HG02678 (cell line): ENCODE measurements around the gene FYN.

Source experiments
- ATAC-seq: cut with Tn5 transposase; IDR thresholded peaks from one replicate; pipeline ENCODE4 v1.9.1; 2021; ENCODE audit warnings: mild to moderate bottlenecking, moderate library complexity; ENCODE audit not compliant: unreplicated experiment

Gene FYN

DNA sequence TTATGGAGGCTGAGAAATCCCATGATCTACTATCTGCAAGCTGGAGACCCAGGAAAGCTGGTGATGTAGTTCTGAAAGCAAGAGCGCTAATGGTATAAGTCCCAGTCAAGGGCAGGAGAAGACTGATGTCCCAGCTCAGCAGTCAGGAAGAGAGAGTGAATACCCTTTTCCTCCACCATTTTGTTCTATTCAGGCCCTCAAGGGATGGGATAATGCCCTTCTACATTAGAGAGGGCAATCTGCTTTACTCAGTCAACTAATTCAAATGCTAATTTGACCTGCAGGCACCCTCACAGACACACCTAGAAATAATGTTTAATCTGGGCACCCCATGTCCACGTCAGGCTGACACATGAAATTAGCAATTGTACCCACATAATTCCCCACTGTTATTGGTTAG is 10.8 kb upstream of the FYN start:
- ATAC-seq = no peak

DNA sequence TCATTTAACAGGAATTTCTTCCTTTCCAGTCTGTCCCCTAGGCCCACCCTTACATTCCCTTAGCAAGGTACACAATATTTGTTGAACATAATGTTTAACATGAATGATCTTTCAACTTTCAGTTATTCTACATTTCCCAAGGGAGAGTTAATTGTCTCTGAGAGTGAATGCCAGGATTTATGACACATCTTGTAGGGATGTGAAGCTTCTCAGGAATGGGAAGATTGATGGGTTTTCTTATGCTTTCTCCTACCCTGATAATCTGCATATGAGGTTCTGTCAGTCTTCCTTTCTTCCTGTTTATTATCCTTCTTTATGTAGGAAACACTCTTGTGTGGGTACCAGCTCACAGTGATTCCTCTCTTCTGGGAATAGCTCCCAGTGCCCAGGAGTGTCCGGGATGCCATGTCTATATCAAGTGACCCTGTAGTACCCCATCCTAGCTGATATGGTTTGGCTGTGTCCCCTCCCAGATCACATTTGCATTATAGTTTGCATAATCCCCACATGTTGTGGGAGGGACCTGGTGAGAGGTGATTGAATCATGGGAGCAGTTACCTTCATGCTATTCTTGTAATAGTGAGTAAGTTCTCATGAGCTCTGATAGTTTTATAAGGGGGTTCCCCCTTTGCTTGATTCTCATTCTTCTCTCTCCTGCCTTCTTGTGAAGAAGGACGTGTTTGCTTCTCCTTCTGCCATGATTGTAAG is 7.1 kb upstream of the FYN start:
- ATAC-seq = no peak

DNA sequence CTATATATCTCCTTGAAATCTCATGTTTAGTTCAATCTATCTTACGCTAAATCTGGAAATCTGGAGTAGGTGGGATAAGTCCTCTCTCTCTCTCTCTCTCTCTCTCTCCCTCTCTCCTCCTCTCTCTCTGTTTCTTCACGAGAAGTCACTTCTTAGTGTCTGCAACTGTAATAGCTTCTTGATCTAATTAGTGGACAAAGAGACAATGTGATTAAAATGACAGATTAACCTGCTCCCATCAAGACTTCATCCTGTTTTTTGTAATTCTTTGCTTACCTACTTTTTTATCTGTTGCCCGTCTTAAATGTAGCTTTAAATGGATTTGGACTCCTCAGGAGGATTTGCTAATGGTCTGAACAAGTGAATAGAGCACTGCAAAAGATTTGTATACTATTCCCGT is 2.5 kb upstream of the FYN start:
- no peak for ATAC-seq

DNA sequence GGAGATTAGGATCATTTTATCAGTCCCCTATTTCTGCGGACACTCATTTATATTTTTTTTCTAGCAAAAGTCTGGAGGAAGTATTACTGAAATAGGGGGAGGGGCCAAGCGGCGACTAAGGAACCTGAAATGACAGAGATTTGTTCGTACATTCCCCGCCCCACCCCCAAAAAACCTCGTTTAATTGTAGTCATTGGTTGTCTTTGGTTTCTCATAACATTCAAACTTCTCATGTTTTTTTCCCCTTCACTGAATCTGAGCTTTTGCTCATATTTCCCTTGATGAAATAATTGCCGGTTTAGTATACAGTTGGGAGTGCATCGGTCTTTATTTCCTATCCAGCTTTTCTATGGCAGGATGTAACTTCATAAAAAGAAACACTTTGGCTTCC is 768 bp upstream of the FYN start:
- no peak for ATAC-seq

DNA sequence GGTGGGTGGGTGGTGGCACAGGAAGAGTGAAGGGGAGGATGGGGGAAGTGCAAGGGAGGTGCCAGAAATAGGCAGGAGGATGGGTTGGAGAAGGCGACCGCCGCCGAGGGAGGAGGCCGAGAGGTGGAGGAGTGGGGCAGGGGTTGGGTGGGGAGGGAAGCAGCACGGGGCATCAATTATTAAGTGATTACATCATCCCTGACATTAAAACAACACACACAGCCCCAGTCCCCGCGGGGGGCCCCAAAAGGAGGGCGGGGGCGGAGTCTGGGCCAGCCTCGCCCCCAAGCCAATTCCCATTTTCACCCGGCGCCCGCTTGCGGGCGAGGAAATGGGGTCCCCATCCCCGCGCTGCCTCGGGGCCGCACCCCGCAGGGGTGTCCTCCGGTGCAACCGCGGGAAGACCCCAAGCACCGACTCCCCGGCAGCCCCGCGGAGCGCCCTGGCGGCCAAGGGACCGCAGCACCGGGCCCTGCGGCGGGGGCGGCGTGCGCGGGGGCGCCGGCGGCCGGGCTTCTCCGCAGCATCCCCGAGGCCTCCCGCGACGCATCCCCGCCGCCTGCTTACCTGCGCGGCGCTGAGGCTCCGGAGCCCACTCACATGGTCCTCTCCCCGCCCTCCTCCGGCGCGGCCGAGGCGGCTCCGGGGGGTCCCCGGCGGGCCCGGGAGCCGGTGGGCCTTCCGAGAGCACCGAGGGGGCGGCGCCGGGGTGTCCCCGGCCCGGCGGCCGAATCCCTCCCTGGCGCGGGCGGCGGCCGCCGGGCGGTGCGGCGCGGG is 663 bp downstream of the FYN start:
- peak; percentile 22 for ATAC-seq

DNA sequence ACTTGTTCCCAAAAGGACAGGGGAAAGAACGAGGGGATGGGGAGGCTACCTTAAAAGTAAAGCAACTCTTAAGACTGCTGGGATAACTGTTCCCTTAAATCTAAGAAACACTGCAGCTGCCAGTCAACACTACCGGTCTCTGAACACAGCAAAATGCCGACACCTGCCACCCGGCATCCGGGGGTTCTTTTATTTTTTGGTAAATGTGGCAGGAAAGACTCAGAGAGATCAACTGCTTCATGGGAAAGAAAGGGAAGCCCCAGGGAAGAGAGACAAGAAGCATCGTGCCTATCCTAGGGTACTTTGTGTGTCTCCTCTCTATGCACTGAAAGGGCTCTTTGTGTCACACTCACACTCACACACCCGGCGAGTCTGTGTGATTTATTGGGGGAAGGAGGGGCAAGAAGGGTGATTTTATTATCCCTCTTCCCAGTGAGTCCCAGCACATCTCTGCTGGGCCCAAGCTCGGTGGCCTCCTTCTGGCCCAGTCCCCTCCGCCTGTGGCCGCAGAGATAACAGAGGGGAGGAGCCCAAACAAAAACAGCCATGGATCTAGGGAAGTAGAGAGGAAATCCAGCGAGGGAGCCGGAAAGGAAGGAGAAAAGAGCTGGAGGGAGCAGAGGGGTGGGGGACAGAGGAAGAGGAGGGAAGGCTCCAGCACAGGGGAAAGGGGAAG is 1.4 kb downstream of the FYN start:
- ATAC-seq = no peak

DNA sequence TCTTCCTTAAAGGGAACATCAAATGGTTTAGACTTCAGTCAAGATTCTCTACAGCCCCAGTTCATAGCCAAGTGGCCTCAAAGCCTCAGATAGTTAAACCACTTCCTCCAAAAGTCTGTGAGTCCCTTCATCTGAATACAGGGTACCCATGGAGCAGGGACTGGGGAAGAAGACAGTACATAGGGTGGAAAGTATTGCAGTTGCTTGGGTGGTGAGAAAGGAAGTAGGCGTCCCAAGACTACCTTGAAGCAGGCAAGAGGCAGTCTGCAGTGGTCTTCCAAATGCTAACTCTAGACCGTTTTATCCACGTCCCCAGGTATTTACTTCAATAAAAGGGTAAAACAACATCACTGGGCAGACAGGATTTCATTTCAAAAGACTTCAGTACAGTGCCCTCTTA is 2.0 kb downstream of the FYN start:
- no peak for ATAC-seq

DNA sequence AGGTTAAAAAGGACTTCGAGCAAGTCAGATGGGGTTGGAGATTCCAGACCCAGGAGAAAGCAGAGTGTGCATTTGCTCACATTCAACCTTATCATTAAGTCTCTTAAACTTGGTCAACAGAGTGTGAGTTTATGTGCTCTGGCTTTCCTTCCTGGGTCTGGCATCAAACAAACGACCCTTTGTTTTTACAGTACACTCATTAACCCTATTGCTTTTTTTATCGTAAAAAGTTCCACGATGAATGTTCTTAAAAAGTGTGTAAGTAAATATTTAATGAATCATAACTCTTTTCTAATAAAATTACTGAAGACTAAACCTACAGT is 2.5 kb downstream of the FYN start:
- no peak for ATAC-seq

DNA sequence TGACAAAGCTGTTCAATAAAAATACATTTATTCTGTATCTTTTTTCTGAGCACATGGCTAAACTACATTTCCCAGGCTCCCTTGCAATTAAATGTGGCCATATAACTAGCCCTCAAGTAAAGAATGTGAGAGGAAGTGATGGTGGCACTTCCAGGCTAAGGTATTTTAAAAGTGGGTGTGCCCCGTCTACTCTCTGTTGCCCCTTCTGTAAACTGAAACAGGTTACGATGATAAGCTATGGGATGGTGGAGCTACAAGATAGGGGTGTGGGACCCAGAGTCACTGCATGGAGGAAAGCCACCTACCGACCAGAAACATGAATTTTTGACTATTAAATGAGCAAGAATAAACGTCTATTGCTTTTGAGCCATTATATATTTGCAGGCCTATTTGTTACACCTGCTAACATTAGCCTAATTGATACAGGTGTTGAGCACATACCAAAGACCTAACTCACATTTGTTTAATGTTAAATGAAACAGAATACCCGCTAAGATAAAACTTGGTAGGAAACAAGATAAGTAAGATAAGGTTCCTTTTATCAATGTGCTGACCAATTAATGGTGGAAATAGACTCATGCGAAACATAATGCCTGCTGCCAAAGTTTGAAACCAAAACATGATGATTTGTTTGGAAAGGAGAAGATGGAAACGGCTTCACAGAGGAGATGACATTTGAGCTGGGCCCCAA is 3.1 kb downstream of the FYN start:
- ATAC-seq = no peak

DNA sequence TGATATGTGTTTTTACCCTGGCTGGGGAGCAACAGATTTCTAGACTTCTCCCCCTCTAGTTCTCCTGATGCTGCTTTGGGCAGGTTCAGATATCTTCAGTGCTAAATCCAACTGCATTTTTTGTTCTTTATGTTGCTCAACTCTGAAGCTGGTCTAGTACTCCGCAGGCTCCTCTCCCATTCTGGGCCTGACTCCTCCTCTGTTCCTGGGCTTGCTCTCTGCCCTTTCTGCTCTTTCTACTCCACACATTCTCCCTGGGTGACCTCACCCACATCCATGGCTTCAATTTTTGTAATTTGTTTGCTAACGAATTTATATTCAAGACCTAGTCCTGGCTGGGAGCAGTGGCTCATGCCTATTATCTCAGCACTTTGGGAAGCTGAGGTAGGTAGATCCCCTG is 6.4 kb downstream of the FYN start:
- no peak for ATAC-seq

DNA sequence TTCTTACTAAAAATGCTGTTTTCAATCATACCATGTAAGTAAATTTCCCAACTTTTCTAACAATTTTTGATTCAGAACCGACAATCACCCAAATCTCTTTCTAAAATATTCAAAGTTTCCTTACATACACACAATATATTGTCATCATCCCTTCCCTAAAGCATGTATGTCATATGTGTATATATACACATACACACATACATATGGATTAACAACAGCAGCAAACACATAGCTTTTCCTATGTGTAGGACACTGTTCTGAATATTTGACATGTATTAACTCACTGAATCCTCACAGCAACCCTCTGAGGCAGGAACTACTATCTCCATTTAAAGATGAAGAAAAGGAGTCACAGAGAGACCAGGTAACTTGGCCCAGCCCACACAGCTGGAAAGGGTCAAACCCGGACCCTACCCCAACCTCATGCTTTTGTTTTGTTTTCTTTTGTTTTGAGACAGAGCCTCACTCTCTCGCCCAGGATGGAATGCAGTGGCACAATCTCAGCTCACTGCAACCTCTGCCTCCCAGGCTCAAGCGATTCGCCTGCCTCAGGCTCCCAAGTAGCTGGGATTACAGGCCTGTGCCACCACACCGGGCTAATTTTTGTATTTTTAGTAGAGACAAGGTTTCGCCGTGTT is 7.2 kb downstream of the FYN start:
- no peak for ATAC-seq

DNA sequence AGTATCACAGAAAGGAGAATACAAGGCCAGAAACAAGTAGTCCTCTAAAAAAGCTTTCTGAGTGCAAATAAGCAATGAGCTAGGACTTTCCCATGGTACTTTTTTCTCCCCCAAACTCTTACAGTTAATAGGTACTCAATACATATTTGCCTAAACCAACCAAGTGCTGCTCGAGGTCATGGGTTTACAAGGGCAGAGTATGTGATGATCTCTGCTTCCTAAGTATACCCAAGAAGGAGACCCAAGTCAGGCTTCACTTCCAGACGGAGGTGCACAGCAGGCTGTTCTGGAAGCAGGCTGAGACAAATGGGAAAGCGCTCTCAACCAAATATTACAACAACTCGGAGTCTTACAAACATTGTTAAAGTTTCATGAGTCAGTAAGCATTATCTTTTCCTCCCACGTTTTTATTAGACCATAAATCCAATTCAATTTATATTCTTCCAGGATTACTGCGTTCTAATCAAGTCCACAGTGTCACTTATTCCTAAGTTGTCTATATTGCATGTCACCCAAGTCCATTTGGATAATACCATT is 8.1 kb downstream of the FYN start:
- ATAC-seq = no peak

DNA sequence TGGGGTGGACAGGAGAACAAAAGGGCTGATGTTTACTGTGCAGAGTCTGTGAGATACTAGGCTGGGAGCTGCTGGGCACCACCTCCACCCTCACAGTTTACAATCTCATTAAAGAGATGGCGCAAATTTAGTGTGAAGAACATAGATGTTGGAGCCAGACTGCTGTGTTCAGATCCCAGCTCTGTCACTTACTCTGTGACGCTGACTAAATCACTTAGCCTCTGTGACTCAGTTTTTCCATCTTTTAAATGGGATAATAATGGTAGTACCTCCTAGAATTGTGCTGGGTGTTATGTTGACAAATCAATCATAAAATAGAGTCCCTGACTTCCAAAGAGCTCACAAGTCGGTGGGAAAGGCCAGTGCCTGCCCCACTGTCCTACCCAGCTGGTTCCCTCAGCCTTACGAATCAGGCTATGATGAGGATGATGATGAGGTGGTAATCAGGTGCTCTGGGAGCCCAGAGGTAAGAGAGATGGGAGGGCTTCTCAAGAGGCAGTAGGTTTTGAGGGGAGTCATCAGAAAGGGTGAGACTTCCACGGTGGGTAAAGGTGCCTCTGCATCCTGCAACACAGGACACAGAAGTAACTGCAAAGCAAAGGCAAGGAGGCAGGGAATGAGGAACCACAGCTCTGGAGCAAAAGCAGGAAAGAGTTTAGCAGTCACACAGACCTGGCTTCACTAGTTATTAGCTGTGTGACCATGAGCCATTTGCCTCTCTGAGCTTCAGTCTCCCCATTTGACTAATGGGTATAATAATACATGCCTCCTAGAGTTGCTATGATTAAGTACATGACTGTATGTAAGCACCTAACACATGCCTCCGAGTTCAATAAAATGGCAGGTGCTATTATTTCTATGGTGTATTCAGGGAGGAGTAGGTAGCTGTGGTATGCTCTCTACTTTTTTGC is 8.9 kb downstream of the FYN start:
- no peak for ATAC-seq

DNA sequence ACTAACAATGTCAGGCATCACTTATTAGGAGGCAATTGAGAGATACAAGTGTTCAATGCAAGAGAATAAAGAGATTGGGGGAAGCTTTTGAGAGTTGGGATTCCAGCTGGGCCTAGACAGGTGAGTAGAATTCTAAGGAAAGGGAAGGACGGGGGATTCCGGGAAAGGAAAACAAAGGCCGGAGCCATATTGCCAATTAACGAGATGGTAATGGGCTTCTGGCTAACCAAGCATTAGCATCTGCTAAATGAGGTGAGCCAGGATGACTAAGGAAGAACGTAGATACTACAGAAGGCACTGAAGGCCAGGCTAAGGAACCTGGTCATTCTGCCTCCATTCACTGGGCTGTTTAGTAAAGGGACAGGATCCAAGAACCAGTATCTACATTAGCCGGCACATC is 10.5 kb downstream of the FYN start:
- ATAC-seq = no peak

DNA sequence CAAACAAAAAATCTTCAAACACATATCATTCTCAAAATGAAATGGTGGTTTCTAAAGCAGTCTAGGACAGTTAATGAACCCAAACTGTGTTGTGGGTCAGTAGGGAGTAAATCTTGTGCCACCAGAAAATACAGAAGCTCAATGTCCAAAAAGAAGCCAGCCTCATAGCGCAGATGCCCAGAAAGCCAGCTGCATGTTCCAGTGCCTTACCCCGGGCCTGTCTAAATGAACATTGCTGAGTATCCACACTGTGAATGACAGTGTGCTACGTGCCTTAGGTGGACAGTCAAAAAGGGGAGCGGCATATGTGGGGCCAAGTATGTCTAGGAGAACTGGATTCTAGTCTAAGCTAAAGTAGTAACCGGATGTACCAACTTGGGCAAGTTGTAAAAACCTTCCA is 10.9 kb downstream of the FYN start:
- ATAC-seq = no peak

DNA sequence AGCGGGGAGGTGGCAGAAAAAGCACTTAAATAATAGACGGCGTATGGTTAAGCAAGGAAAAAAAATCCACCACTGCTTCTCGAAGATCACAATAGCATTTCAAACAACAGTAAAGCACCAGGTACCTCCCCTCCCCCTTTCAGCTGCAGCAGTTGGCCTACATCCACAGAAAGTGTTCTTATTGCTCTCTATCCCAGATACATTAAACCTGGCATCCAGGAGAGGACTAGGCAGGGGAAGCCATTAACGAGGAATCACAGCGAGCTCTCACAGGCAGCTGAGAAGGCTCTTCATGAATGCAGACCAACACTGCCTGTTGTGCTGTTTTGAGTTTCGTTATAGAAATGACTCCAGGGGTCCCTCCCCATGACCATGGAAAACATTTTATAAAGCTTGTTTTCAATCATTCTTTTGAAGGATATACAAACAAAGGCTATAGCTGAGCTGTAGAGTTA is 11.8 kb downstream of the FYN start:
- ATAC-seq = no peak

DNA sequence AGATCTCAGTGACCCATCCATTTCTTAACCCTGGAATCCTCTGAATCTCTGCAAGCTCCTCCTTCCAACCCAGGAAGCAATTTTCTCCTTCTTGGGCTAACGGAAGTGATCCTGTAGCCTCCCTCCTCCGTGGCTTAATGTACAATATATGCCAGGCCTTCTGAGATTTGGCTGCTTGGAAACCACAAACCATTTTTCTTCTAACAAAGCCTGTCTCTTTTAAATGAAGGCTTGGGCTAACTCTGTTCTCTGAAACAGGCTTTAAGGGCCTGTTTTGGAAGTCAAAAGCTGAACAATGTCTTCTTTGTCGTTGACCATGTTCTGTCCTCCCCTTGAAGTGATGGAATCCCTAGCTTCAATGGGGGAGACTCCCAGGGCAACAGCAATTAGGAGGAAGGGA is 14.9 kb downstream of the FYN start:
- ATAC-seq = no peak

DNA sequence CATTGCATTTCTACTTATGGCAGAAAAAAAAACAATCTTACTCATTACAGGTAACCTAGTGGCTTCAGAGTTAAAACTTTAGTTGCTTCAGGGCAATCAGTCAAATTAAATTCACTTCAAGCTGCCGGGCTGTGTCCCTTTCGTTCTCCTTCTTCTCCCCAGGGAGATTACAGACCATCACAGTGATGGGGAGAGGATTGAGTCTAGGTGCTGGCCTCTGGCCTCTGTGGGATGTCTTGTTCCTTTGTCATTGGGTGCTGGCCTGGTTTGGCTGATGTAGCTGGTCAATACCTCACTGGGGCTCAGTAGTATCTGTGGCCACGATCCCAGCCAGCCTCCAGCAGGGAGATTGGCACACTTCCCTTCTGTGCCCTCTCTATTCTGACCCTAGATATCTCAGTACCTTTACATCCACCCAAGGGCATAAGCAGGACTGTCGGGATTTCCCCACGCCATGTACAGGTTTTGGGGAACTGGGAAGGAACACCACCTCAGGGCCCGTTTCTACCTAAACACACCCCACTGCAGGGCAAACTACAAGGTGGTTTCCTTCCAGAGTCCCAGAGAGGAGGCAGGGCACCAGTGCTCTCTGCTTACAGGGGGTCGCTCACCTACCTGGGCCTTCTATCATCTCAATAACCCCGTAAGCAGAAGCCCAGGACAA is 15.4 kb downstream of the FYN start:
- no peak for ATAC-seq

DNA sequence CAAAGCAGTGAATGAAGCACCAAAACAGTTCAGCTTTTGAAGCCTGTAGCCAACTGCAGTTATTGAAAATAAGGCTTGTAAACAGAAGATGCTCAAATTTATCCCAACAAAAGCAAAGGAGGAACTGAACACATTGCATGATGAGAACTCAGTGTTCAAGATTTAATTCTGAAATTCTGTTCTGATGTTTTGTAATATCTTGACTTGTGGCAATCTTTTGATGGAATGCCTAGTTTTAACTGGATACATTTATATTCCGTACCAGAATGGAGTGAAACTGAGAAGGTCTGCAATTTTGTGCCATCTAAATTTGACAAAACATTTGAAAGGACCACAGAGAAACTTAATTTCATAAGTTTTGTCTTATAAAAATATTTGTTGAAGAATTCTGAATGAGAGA is 17.5 kb downstream of the FYN start:
- ATAC-seq = no peak
